ENCODE results near the gene NFKBIA. TPM values are rescaled to one million over a fixed set of nuclear protein-coding genes. Genes with fewer than 3 reads are reported as not detected.

Gene NFKBIA
- total and polyA plus RNA-seq, 12 donors, result 41.0 to 98.5 (median 68.6) TPM

GRCh38 chr14:35402323-35403113 is 2.0 kb downstream of the NFKBIA start:
- ATAC-seq (no peak), DNase-seq (no peak)
- H3K27ac ChIP-seq, result peak overlapping the region; percentile 84 to 100 (median 100)
- peaks cover 0 to 48% (median 36%) of the 10 kb centered on the region in 9 donors for H3K36me3 ChIP-seq
- peaks cover 5 to 88% (median 79%) of the 10 kb centered on the region in 9 donors for H3K4me1 ChIP-seq
- H3K27me3 ChIP-seq, result no peaks in the 10 kb centered on the region
- peak overlapping the region; percentile 64 to 93 (median 80) for H3K4me3 ChIP-seq
- no peaks in the 10 kb centered on the region for H3K9me3 ChIP-seq
- WGBS, 2 donors, result 20 to 27% methylated on average over 14 of the region's 14 CpGs
- no peak for TF ChIP-seq CTCF (IDR thresholded peaks at IDR 0.05)
- intact Hi-C loops (cut with DNase I), result loop anchor here in 7 of 10 donors (2.0 to 10.0 kb wide), 7 partner anchors 60 to 355 kb away; partner anchors contain the start of genes FAM177A1 (in 1 of the 7) and PSMA6 (in 1 of the 7)

GRCh38 chr14:35401422-35402265 is 2.9 kb downstream of the NFKBIA start:
- Histone ChIP-seq H3K4me1 (peaks cover 5 to 87% (median 78%) of the 10 kb centered on the region in 9 donors), H3K27me3 (no peaks in the 10 kb centered on the region), H3K36me3 (peaks cover 0 to 48% (median 36%) of the 10 kb centered on the region in 9 donors), H3K4me3 (peak overlapping the region; percentile 64 to 93 (median 80)), H3K27ac (peak overlapping the region; percentile 84 to 100 (median 100)), H3K9me3 (no peaks in the 10 kb centered on the region)
- intact Hi-C loops (cut with DNase I), result loop anchor here in 7 of 10 donors (2.0 to 10.0 kb wide), 7 partner anchors 59 to 354 kb away; partner anchors contain the start of genes FAM177A1 (in 1 of the 7) and PSMA6 (in 1 of the 7)
- TF ChIP-seq CTCF (IDR thresholded peaks at IDR 0.05), result no peak
- WGBS, 2 donors, result 22 to 25% methylated on average over 14 of the region's 14 CpGs
- peak in 1 of 2 donors; percentile 58 for DNase-seq
- no peak for ATAC-seq

GRCh38 chr14:35400648-35401421 is 3.7 kb downstream of the NFKBIA start:
- intact Hi-C loops (cut with DNase I), result loop anchor here in 3 of 10 donors (5.0 to 10.0 kb wide), 4 partner anchors 59 to 354 kb away; partner anchors contain the start of gene FAM177A1 (in 1 of the 3)
- Histone ChIP-seq H3K4me1 (peaks cover 4 to 79% (median 70%) of the 10 kb centered on the region in 9 donors), H3K27me3 (no peaks in the 10 kb centered on the region), H3K27ac (peak overlapping the region; percentile 84 to 100 (median 100)), H3K9me3 (no peaks in the 10 kb centered on the region), H3K36me3 (peaks cover 0 to 48% (median 36%) of the 10 kb centered on the region in 9 donors), H3K4me3 (peak overlapping the region; percentile 64 to 93 (median 80))
- 50 to 53% methylated on average over 10 of the region's 10 CpGs for WGBS, 2 donors
- no peak for TF ChIP-seq CTCF (IDR thresholded peaks at IDR 0.05)
- DNase-seq, result no peak
- no peak for ATAC-seq
